ENCODE results near the gene FERMT3.

Gene FERMT3

GRCh38 chr11:64264371-64264852 lies 57.9 kb downstream of the FERMT3 start:
- DNase-seq (ENCODE audit: low spot score): no peak

DNA sequence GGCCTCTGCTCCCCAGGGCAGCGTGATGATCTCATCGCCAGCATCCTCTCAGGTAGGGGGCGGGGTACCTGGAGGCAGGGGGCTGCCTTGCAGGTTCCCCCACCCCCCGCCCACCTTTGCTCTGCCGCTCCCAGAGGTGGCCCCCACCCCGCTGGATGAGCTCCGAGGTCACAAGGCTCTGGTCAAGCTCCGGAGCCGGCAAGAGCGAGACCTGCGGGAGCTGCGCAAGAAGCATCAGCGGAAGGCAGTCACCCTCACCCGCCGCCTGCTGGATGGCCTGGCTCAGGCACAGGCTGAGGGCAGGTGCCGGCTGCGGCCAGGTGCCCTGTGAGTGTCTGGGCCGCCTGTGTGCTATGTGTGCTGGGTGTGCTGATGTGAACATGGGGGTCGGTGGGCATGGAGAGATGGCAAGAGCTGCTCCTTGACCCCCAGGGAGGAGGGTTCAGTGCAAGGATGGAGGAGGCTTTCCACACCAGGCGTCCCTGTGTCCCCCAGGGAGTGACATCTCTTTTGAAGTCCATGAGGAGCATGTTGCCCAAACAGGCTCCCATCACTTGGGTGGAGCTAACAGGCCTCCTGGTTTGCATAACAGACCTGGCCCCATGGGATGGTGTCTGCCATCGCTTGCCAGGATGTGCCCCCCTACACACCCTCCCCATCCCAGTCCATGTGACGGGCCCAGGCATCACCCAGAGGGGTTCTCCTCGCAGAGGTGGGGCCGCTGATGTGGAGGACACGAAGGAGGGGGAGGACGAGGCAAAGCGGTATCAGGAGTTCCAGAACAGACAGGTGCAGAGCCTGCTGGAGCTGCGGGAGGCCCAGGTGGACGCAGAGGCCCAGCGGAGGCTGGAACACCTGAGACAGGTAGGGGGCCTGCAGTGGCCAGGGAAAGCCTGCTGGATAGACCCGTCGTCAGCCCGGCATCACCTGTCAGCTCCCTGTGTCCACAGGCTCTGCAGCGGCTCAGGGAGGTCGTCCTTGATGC lies 58.9 kb downstream of the FERMT3 start:
- no peak for DNase-seq (ENCODE audit: low spot score)

DNA sequence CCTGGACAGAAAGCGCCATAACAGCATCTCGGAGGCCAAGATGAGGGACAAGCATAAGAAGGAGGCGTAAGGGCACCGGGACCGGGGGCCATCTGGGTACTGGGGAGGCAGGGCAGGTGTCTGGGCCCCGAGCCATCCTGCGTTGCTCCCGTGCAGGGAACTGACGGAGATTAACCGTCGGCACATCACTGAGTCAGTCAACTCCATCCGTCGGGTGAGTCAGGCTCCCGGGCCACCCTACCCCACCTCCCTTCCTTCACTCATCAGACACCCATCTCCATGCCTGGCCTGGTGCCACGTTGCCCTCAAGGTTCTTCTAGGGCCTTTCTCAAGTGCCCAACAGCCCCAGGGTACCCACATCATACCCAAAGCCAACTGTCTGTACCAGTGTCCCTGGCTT lies 59.8 kb downstream of the FERMT3 start:
- no peak for DNase-seq (ENCODE audit: low spot score)

DNA sequence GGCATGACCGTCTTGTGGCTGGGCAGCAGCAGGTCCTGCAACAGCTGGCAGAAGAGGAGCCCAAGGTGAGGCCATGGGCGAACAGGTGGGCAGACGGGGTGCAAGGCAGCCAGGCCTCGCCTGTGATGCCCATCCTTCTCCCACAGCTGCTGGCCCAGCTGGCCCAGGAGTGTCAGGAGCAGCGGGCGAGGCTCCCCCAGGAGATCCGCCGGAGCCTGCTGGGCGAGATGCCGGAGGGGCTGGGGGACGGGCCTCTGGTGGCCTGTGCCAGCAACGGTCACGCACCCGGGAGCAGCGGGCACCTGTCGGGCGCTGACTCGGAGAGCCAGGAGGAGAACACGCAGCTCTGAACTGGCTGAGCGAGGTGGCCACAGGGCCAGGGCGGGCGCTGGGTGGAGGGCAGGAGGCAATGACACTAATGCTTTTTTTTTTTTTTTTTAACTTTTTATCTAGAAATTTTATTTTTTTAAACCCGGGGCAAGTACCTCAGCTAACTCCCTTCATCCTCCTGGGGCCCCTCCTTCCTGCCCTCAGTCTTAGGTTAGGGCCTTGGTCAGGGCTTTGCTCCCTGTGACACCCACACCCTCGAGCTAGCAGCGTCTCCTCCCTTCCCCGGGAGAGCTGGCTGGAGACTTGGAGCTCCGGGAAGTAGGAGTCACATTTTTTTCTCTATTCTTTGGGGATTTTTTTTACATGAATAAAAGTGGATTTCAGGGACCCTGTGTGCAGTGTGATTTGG lies 60.9 kb downstream of the FERMT3 start:
- DNase-seq (ENCODE audit: low spot score): no peak

DNA sequence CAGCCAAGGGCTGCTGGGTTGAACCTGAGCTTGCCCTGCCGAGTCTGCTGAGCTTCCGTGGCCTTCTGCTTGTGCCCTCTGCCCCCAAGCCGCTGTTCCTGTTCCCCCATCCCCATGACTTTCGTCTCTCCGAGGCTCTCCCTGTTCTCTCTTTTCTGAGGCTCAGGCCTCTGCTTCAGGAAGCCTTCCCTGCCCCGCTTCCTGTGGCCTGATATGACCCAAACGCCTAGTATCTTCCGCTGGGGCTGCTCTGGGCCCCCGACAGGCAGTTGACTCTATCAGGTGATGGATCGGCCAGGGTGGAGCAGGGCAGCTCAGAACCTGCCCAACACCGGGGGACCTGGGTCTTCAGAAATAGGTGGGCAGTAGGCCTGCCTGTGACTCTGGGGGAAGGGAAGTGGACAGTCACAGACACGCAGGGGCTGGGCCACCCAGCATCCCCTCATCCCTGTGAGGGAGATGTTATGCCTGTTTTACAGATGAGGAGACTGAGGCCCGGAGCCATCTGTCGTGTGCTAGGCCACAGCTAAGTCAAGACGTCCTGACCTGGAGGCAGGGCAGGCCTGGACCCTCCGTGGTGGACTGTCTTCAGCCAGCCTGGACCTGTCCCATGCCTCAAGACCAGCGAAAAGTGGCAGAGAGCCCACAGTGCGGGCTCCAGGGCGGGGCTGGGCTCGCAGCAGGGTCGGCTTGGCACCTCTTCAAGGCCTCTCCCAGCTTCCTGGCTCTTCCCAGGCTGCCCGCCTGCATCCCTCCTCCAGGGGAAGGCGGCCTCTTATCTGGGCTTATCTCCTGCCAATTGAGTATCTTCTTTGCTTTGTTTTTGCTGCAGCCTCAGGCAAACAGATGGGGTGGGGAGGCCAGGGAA lies 61.7 kb downstream of the FERMT3 start:
- DNase-seq (ENCODE audit: low spot score): no peak

- DNase-seq (ENCODE audit: low spot score): peak; percentile 29
These were observed 62.5 kb downstream of the FERMT3 start for GRCh38 chr11:64268893-64269539.

DNA sequence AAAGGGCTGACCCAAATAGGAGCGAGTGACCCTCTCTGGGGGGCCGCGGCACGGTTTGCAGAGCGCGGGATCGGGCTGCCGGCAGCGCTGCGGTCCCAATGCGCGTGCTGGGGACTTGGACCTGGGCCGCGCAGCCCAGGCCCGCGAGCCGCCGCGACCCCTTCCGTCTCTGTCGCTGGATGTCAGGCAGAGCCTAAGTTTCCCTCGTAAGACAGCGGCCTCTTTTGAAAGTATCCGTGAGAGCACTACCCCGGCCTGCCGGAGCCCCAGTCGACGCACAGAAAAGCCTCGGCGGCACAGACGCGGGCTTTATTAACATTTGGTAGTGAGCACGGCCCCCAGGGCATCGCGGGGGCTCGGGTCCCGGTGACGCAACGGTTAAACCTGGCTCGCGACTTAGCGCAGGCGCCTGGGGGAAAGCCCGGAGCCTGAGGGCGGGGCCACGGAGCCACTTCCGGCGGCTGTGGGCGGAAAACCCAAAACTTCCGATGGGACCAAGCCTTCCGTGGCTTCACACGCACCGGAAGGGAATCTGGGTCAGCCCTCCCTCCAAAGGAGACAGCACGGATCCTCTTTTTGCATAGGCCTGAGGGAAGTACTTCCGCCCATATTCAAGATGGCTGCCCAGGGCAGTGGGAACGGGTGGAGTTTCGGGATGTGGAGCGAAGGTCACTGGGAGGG lies 63.2 kb downstream of the FERMT3 start:
- peak; percentile 98 for DNase-seq (ENCODE audit: low spot score)

All from hematopoietic multipotent progenitor cell treated with erythropoietin and hydrocortisone succinate and interleukin-3 and kit ligand, for 15 days (in vitro differentiated cells).